ENCODE measurements around the gene SLC23A2. TPM values are rescaled to one million over a fixed set of nuclear protein-coding genes. Genes with fewer than 3 reads are reported as not detected.

SLC23A2 gene
- total and polyA plus RNA-seq, 7 donors, result 0.60 to 15.2 (median 10.9) TPM

DNA sequence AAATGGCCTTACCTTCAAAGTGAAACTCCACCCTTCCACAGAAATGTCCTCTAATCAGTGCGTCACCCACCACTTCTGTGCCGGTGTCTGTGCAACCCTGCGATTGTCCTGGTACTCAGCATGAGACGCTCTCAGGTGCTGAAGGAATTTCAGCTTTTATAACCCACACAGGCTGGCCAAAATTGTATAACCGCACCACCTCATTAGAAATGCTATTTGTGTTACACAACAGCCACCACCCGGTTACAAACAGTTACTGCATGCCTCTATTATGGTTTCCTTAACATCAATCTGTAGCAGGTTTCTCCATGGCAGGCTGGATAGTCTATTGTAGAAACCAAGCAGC lies 51.5 kb downstream of the SLC23A2 start:
- WGBS, 2 donors, result 19 to 49% methylated on average over 6 of the region's 6 CpGs
- no peaks in the 10 kb centered on the region for H3K27me3 ChIP-seq
- peaks cover 0 to 3% (median 0%) of the 10 kb centered on the region in 4 donors for H3K36me3 ChIP-seq
- TF ChIP-seq POLR2AphosphoS5 (IDR thresholded peaks at IDR 0.05) (no peak), POLR2A (IDR thresholded peaks at IDR 0.05) (no peak), EP300 (IDR thresholded peaks at IDR 0.05) (no peak)
- TF ChIP-seq, protein P1, sequence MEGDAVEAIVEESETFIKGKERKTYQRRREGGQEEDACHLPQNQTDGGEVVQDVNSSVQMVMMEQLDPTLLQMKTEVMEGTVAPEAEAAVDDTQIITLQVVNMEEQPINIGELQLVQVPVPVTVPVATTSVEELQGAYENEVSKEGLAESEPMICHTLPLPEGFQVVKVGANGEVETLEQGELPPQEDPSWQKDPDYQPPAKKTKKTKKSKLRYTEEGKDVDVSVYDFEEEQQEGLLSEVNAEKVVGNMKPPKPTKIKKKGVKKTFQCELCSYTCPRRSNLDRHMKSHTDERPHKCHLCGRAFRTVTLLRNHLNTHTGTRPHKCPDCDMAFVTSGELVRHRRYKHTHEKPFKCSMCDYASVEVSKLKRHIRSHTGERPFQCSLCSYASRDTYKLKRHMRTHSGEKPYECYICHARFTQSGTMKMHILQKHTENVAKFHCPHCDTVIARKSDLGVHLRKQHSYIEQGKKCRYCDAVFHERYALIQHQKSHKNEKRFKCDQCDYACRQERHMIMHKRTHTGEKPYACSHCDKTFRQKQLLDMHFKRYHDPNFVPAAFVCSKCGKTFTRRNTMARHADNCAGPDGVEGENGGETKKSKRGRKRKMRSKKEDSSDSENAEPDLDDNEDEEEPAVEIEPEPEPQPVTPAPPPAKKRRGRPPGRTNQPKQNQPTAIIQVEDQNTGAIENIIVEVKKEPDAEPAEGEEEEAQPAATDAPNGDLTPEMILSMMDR (IDR thresholded peaks at IDR 0.05), result peak; percentile 22 to 76 (median 42)
- H3K9me3 ChIP-seq, result no peaks in the 10 kb centered on the region
- intact Hi-C loops (cut with DNase I), result no loop called here
- DNase-seq, result no peak
- H3K4me3 ChIP-seq, result no peak overlapping the region
- H3K4me1 ChIP-seq, result peaks cover 0 to 41% (median 32%) of the 10 kb centered on the region in 4 donors
- H3K27ac ChIP-seq, result peak overlapping the region in 2 of 4 donors; percentile 72 to 76

DNA sequence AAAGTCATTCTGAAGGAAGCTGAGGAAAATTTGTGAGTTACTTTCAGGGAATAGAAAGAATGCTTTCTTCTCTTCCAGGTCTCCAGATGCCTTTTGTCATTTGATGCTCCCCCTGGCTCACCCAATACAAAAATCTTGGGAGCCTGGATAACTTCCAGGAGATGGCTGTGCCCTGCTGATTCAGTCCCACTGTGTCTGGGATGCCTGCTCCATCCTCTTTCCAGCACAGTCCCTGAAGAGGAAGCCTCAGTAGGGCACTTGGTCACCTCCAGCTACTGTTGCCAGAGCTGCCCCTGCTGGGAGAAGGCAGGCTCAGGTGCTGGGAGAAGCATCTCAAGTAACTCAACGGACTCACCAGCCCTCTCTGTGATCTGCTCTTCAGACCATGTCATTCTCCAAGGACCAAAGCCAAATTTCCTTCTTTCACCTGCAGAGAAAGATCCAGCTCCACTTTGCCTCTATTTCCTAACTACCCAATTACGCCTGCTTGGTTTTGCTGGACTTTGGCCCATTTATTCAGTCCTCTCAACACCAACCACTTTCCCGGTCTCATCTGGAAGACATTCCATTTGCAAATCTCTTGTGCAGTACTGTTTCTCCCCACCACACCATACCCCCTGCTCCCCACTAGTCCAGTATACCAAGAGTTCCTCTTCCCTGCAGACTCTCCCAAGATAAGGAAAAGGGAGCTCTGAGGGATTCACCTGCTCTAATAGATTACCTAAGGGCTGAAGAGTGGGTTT lies 53.3 kb downstream of the SLC23A2 start:
- H3K27ac ChIP-seq, result no peak overlapping the region
- TF ChIP-seq, protein P1 (IDR thresholded peaks at IDR 0.05), result no peak
- TF ChIP-seq POLR2AphosphoS5 (IDR thresholded peaks at IDR 0.05) (no peak), POLR2A (IDR thresholded peaks at IDR 0.05) (no peak), EP300 (IDR thresholded peaks at IDR 0.05) (no peak)
- no peak for DNase-seq
- intact Hi-C loops (cut with DNase I), result no loop called here
- no peaks in the 10 kb centered on the region for H3K9me3 ChIP-seq
- no peak overlapping the region for H3K4me3 ChIP-seq
- H3K4me1 ChIP-seq, result peaks cover 0 to 47% (median 34%) of the 10 kb centered on the region in 4 donors
- H3K27me3 ChIP-seq, result no peaks in the 10 kb centered on the region
- 50 to 79% methylated on average over 3 of the region's 3 CpGs for WGBS, 2 donors
- H3K36me3 ChIP-seq, result peaks cover 0 to 3% (median 0%) of the 10 kb centered on the region in 4 donors

DNA sequence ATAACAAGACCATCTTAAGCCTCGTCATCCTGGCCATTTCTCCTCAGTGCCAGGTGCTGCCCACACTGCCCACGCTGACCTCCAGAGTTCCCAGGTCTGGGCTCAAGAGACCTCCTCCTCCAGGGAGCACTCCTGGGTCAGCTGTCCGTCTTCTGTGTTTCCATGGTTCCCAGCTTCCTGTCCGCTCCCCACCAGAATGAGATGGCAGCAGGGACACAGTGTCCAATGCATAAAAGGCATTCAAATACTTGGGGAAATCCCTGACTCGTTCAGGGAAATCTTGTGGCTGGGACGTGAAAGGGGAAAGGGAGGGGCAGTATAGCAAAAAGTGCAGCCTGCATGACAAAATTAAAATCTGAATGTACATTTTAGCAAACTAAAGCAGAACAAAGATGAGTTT lies 54.3 kb downstream of the SLC23A2 start:
- intact Hi-C loops (cut with DNase I), result no loop called here
- WGBS, 2 donors, result 63 to 80% methylated on average over 6 of the region's 6 CpGs
- Histone ChIP-seq H3K27me3 (no peaks in the 10 kb centered on the region), H3K4me3 (no peak overlapping the region), H3K4me1 (peaks cover 0 to 54% (median 41%) of the 10 kb centered on the region in 4 donors), H3K9me3 (no peaks in the 10 kb centered on the region), H3K27ac (no peak overlapping the region), H3K36me3 (peaks cover 0 to 3% (median 0%) of the 10 kb centered on the region in 4 donors)
- DNase-seq, result no peak
- TF ChIP-seq, protein P1 (IDR thresholded peaks at IDR 0.05), result no peak
- TF ChIP-seq POLR2AphosphoS5 (IDR thresholded peaks at IDR 0.05), result no peak
- no peak for TF ChIP-seq EP300 (IDR thresholded peaks at IDR 0.05)
- TF ChIP-seq POLR2A (IDR thresholded peaks at IDR 0.05), result no peak

- H3K4me1 ChIP-seq, result peaks cover 0 to 55% (median 42%) of the 10 kb centered on the region in 4 donors
- intact Hi-C loops (cut with DNase I), result no loop called here
Measured at GRCh38 chr20:4946585-4946984, 54.7 kb downstream of the SLC23A2 start.

More at GRCh38 chr20:4946585-4946984, 54.7 kb downstream of the SLC23A2 start:
- Histone ChIP-seq H3K27me3 (no peaks in the 10 kb centered on the region), H3K27ac (no peak overlapping the region), H3K9me3 (no peaks in the 10 kb centered on the region), H3K4me3 (no peak overlapping the region), H3K36me3 (peaks cover 0 to 3% (median 0%) of the 10 kb centered on the region in 4 donors)
- DNase-seq, result no peak
- TF ChIP-seq, protein P1 (IDR thresholded peaks at IDR 0.05), result no peak
- TF ChIP-seq EP300 (IDR thresholded peaks at IDR 0.05) (no peak), POLR2A (IDR thresholded peaks at IDR 0.05) (no peak), POLR2AphosphoS5 (IDR thresholded peaks at IDR 0.05) (no peak)
- WGBS, 2 donors, result 87 to 95% methylated on average over 6 of the region's 6 CpGs

Measured in sigmoid colon (tissue), 7 donors.